HG02571 (cell line): ENCODE results near the gene TENT4A.
A peak's percentile ranks its signal among the peaks of the same experiment; 100 is the strongest.
"Not testable (repeated sequence)": the region's sequence is repeated elsewhere in the genome, so short reads cannot be mapped to it uniquely, and the experiment has no call there.

Experiments used
- ATAC-seq: cut with Tn5 transposase; IDR thresholded peaks from one replicate; pipeline ENCODE4 v1.9.1; 2021; ENCODE audit warnings: mild to moderate bottlenecking, moderate library complexity; ENCODE audit not compliant: unreplicated experiment

Gene TENT4A

GRCh38 chr5:6713274-6714225 is at the start of gene TENT4A:
TENT4A (plus strand) TSS chr5:6713432; CDS start chr5:6713984, 552 bp downstream.
- ATAC-seq: peak; percentile 22

GRCh38 chr5:6666762-6667161 is 46.5 kb upstream of the TENT4A start:
- ATAC-seq: no peak

GRCh38 chr5:6667648-6668047 is 45.6 kb upstream of the TENT4A start:
- ATAC-seq: no peak

DNA sequence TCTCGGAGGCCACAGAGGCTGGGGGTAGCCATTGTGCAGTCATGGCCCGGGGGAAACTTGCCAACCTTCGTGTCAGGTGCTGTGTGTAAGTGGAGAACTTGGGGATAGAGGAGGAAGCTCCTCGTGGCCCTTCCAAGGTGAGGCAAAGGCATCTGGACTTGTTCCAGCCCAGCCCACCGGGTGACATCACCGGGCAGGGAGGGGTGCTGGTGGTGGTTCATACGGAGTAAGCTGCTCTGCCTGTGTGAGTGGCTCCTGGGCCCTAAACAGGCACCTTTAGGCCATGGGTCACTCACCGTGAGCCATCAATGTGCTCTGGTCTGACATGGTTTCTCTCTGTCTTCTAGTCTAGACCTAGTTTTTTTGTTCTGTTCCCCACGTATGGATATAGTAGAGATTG is 44.5 kb upstream of the TENT4A start:
- ATAC-seq: not testable (repeated sequence)

GRCh38 chr5:6673031-6673430 is 40.2 kb upstream of the TENT4A start:
- no peak for ATAC-seq

- no peak for ATAC-seq
Observed at GRCh38 chr5:6673963-6674362, 39.3 kb upstream of the TENT4A start.

DNA sequence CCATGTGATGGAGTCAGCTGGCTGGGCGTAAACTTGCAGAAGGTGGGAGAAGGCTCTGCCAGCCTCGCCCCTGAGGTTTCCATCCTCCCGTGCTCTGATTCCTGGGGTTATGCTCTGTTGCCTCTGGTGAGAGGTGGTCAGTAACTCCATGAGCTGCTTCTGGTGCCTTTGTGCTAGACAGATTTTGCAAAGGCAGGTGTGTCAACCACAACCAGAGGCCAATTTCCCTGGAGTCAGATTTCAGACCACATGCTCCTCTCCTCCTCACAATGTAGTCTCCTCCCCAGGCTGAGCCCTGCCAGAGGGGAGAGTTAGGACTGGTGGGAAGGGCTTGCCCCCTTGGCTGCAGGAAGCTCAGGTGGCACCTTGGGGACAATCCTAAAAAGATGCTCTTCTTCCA is 38.8 kb upstream of the TENT4A start:
- ATAC-seq: no peak

- no peak for ATAC-seq
Observed at GRCh38 chr5:6674886-6675285, 38.3 kb upstream of the TENT4A start.

GRCh38 chr5:6675784-6676491 is 37.3 kb upstream of the TENT4A start:
- ATAC-seq: no peak

GRCh38 chr5:6676702-6677101 is 36.5 kb upstream of the TENT4A start:
- ATAC-seq: no peak

GRCh38 chr5:6678385-6678784 is 34.8 kb upstream of the TENT4A start:
- no peak for ATAC-seq

DNA sequence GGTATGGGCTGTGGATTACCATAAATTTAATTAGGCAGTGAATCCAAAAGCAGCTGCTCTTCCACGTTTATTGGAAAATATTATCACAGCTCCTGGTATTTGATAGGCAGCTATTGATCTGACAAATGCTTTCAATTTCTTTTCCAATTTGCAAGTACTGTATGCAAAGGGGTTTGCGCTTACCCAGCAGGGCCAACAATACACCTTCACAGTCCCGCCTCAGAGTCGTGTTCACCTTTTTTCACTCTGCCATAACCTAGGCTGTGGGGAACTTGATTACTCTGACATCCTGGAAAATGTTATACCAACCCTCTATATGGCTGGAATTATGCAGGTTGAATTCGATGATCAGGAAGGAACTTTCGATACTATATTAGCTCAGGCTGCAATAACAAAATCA is 32.3 kb upstream of the TENT4A start:
- ATAC-seq: no peak

GRCh38 chr5:6681682-6682081 is 31.6 kb upstream of the TENT4A start:
- no peak for ATAC-seq

GRCh38 chr5:6682239-6682638 is 31.0 kb upstream of the TENT4A start:
- no peak for ATAC-seq

GRCh38 chr5:6683241-6683640 is 30.0 kb upstream of the TENT4A start:
- no peak for ATAC-seq

DNA sequence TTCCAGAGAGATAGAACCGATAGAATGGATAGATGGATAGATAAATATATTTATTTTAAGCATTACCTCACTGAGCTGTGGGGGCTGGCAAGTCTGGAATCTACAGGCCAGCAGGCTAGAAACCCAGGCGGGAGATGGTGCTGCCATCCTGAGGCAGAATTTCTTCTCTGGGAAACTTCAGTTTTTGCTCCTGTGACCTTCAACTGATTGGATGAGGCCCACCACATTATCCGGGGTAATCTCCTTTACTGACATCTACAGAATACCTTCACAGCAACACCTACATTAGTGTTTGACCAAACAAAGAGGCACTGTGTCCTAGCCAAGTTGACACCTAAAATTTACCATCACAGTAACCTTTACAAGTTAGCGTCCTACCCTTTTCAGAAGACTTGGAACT is 29.2 kb upstream of the TENT4A start:
- no peak for ATAC-seq

DNA sequence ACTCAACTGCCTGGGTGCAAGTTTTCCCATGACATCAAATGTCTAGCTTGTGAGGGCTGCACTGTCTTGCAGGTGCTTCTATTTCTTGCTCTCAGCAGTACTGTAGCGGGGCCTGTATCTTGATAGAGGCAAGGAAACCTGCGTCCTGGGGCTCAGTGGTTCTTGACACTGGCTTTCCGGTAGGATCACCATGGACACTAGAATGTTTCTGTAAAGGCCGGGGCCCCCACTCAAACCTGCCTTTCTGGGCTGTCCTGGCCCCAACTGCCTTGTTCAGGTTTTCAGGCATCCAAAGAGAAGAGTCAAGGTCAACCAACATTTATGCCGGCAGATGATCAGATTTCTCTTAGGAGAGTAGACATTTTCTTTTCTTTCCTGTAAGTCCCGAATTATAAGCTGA is 26.7 kb upstream of the TENT4A start:
- no peak for ATAC-seq

DNA sequence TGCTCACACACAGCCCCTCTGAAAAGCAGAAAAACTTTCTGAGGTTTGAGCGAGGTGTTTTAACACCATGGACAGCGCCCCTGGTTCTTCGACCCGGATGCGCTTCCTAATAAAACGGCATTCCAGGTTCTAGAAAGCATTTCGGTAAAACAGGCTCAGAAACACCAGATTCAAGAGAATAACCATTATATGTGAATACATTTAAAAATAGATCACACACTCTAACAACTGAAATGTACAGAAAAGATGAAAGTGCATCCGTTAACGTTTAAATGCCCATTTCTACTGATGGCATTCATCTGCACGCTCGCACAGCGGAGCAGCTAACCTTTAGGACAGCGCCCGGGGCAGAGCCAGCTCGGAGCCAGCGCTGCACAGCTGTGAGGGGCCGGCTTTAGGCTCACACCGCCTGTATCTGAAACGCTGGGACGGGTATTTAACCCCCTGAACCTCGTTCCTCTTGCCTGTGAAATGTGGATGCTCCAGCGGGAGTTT is 26.3 kb upstream of the TENT4A start:
- ATAC-seq: no peak

DNA sequence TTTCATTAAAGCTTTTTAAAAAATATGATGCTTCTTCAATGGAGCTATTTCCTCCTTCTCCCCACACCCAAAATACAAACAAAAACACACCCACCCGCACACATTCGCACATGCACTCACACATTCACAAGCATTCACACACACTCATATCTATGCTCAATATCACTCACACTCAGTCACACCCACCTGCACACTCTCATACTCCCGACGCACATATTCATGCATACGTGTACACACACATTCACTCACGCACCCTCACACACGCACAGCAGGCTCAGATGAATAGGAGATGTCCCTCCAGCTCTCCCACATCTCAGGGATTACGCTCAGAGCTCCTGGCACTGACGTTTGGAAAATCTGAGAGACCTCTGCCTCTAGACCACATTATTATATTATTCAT is 25.7 kb upstream of the TENT4A start:
- no peak for ATAC-seq

GRCh38 chr5:6692906-6693305 is 20.3 kb upstream of the TENT4A start:
- ATAC-seq: no peak

GRCh38 chr5:6698696-6699095 is 14.5 kb upstream of the TENT4A start:
- ATAC-seq: no peak

GRCh38 chr5:6699357-6699756 is 13.9 kb upstream of the TENT4A start:
- no peak for ATAC-seq
